Measurements from ENCODE around the gene SEZ6L.

Gene SEZ6L

DNA sequence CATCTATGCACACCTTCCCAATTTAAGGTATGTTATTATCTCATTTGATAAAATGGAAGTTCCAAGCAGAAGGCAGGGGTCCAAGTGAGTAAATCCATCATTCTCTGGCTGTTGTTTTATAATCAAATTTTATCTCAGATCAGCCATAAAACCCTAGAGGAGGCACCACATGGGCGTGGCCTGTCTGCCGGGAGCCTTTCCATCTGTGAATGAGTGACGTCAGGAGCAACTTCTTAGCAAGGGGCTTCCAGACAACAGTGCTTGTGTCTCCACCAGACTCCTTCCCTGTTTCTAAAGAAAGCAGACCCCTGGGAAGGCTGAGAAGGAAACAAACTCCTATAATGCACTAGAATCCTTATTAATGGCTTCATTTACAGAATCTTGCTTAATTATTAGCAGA is 13.5 kb downstream of the SEZ6L start:
- no peak for ATAC-seq

DNA sequence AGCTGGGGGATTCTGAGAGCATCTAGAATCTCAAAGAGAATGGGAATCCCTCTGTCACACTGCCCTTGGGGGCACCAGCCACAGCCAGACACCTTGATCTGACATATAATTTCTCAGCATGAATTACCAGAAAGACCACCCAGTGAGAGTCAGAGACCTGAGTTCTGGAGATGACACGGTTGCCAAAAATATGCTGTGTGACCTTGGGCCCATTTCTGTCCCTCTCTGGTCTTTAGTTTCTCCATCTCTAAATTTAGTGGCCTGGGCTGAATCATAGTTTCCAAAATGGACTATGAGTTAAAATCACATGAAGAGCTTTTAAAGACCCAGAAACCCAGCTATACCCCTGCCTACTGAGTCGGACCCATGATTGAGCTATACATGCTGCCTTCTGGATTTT is 15.9 kb downstream of the SEZ6L start:
- no peak for ATAC-seq

DNA sequence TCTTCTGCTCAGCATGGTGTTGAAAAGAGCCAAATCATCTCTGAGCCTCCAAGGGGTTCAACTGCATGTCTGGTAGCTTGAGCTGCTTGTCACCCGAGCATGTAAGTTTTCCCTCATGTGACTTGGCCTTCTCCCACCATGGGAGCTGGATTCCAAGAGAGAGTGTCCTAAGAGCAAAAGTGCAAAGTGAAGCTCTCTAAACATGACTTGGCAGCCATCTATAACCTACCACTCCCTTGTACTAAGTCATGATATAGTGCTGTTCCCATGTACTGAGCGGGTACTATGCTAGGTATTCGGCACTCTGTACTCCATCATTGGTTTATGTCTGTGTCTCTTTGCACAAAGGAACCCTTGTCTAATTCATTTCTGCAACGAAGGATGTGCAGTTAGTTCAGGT is 19.1 kb downstream of the SEZ6L start:
- ATAC-seq, result no peak

DNA sequence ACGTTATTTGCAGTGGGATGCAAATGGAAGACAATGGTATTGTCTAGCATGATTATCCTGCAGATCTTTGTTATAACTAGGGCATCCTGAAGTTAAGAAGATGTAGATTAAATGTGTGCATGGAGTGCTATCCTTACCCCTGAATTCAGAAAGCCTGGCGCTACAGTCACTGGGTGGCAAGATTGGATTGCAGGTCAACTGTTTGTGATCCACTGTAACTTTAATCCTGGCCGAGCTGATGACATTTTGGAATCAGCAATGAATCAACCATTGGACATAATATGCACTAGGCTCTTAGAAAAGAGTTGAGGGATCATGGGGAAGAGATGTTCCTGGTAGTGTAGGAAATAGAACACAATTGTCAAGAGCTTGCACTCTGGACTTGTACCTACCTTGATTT is 25.1 kb downstream of the SEZ6L start:
- ATAC-seq, result no peak

DNA sequence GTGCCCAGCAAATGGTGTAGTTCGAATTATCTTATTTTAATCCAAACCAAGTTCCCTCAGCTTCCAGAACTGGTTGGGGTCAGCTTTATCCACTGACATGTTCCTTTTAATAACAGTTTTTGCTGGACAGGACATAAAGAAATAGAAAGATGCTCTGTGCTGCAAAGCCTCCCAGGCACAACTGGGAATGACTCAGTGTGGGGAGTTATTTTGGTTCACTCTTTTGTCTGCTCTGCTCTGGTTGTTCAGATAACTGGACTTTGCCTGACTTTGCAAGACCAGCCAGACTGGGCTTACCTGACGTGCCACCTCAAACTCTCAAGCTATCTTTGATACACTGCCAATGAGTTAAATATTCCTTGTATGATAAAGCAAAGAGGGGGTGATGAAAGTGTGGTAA is 25.6 kb downstream of the SEZ6L start:
- no peak for ATAC-seq

DNA sequence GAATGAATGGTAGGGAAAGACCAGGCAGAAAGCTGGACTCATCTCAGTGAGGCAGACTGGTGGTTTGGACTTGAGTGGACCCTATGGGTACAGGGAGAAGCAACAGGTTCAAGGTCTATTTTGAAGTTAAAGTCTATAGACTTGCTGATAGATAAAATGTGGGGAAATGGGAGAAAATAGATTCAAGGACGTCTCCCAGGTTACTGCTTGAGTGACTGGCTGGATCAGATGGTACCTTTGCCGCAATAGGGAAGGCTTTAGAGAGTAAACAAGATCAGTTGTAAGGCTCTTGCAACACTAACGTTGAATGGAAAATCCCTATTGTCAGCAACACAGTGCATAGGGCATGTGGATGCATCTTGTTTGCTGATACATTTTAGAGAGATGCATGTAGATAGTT is 27.4 kb downstream of the SEZ6L start:
- no peak for ATAC-seq

DNA sequence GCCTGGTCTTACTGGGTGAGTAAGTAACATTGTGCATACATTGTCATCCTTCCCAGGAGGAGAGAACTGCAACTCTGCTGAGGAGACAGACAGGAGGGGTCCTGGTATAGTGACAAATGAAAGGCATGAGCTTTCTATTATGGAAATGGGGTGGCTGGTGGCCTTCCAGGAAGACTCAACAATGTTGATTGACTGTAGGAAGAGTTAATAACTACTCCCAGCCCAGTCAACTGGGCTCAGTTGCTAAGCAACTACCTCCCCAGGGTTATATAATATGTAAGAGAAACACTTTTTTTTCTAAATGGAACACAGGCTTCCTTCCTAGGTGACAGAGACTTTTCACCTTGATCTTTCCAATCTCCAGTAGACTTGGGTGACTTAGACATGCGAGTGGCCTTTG is 28.2 kb downstream of the SEZ6L start:
- ATAC-seq, result no peak

DNA sequence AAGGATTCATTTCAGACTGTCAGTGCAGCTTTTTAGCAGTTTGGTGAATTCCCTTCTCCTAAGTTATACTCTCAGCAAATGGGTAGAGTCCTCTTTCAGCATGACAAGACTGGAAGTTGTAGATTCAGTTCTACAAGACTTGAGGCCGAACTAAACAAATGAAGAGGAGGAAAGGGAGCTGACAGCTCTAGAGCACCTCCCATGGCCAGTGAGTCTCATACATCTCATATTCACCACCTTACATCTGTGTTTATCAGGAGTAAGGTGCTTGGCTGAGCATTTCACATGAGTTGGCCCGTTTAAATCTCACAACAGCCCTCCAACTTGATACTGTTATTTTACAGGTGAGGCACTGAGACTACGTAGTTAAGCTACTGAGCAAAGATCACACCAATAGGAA is 30.4 kb downstream of the SEZ6L start:
- ATAC-seq, result no peak

DNA sequence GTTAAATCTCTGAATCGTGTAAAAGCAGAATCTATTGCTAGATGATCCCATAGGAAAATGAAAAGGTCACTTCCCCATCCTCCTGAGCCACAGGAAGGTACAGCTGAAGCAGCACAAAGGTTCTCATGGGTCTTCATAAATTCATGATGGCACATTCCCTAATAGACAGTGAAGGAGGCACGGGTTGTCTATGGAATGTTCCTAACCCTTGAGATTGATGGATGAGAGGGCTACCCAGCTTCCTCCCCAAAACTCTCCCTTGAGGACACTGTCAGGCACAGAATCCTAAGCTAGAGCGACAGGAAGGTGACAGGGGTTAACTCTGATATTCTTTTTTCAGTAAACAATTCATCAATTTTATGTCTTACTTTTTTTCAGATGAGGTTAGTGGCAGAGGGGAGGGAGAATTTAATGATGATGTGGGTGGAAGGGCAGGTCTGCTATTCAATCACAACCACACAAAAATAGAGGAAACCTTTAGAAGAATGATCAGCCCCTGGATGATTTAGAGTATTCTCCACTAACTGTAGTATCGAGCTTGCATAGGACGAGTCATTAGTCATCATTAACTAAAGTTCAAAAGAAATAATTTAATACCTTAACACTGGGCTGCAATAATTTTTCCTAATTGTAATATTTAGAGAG is 33.1 kb downstream of the SEZ6L start:
- no peak for ATAC-seq

DNA sequence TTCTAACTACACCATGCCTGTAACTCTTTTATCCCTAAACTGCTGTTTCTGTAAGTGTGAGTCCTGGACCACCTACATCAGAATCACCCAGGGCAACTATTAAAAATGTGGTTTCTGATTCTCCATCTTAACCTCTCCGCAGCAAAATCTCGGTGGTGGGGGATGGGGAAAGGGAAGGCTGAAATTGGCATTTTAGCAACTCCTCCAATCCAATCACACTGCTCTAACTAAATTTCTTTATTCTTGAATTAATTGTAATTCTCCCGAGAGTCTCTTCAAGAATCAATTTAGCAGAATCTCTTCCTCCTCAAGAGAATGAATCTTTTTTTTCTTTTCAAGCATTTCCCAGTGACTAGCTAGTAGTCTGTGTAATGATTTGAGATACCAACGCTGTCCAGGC is 36.2 kb downstream of the SEZ6L start:
- no peak for ATAC-seq

DNA sequence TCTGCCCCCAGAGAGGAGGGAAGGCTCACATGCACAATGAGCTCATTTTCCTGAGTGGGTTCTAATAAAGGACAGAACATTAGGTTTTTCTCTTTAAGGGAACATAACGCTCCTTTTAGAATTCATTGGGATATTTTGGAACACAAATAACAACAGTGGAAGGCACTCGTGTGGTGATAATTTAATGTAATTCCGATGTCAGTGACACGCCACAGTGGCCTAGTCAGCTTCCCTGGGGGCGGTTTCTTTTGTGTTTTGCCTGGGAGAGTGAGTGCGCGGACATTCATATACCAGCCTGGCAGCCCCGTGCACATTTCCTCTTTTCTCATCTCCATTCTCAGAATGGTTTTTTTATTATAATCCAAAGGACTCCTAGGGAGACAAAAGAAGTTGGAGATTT is 41.1 kb downstream of the SEZ6L start:
- no peak for ATAC-seq

DNA sequence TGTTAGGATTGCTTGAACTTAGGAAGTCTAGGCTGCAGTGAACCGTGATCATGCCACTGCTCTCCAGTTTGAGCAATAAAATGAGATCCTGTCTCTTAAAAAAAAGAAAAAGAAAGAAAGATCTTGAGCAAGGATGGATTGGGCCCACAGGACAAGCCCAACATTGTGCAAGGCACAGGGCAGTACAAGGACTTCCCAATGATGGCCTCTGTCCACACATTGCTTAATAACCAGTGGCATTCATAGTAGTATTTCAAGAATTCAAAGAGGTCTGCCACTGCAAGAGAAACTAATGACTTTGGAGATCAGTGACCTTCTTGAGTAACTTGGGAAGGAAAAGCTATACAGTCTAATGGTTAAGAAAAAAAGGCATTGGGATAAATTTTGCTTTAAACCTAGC is 44.6 kb downstream of the SEZ6L start:
- no peak for ATAC-seq

DNA sequence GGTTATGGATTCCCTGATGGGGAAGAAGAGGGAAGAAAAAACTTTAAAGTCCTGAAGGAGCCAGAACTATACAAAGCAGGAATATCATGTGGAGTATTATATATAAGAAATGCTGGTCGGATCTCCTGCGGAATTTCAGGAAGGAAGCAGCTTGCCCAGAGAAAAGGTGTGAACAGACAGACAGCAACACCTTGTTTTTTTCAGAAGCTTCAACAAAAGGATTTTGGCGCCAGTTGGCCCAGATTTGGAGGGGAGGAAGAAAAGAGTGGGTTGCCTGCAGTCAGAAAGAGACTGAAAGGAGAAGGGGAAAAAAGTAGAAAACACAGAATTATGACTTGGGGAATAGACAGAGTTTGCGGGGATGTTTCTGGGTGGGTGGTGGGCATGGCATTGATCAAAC is 45.2 kb downstream of the SEZ6L start:
- no peak for ATAC-seq

DNA sequence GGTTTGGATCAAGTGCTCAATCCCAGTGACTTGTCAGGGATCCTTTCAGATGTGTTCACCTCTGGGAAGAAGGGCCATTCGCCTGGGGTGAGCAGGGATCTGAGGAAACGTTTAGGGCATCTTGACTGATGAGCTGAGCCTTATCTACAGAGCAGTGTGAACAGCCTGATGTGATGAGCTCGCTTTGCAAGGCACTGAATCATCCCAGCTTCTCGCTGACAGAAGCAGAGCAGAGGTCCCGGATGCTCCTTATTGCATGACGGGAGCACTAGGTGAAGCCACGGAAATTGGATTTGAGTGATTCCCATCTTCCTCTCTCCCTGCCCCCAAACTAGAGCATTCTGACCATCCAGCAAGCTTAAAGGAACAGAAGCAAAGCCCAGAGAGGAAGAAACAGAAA is 46.5 kb downstream of the SEZ6L start:
- ATAC-seq, result no peak

DNA sequence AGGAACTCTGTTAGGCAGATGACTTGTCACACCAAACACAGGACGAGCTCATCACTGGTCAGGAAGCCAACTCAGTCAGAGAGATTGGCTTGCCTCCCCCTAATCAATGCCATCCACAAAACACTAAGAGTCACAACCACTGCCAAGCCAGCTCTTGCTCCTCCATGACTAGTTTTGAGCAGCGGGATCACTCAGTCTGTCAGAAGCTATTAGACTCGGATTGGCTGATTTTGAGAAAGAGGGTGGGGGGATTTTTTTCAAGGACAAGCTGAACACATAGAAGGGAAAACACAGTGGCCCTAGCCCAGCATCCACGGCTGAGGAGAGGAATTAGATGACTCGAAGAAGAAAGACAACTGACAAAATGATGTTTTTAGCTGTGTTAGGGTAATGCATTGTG is 55.9 kb downstream of the SEZ6L start:
- ATAC-seq, result no peak

DNA sequence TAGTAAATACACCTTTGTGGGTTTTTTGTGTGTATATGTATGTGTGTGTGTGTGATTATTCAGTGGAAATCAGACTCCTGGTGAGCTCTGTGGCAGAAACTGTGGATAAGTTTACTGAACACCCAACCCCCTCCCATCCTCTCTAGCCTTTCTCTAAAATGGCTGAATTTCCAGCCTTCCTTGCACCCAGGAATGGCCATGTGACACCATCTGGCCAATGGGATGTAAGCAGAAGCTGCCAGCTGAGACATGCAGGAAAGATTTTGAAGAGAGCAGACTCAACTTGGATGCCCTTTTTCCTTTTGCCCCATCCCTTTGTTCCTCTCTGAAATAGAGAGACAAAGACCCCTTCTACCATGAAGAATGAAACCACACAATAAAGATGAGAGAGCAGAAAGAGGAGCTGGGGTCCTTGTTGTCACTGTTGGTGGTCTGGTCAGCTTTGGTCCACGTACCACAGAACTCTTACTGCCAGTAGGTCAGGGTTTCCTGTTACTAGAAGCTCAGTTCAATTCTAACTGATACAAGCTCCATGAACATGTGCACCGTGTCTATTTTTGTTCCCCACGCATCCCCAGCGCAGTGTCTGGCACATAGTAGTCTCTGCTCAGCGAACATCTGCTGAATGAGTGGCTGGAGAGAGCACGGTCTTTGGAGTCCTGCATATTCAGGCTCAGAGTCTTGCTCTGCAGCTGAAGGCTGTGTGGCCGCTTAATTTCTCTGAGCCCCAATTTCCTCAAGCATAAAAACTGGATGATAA is 57.5 kb downstream of the SEZ6L start:
- ATAC-seq, result no peak

DNA sequence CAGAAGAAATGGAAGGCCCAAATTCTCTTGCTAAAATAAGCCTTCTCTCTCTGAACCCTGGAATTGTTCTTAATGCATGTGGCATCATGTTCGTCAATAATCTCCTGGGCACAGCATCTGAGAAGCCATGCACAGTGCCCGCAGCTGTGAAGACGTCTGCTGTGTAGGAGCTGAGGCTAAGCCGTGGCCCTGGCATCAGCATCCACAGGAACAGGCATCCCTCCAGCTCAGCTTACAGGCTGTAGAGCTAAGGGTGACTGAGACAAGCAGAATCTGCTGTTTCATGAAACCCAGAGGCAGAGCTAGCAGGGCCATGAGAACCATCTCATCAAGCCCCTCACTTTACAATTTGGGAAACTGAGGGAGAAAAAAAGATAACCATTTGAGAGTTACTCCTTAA is 60.6 kb downstream of the SEZ6L start:
- ATAC-seq, result no peak

DNA sequence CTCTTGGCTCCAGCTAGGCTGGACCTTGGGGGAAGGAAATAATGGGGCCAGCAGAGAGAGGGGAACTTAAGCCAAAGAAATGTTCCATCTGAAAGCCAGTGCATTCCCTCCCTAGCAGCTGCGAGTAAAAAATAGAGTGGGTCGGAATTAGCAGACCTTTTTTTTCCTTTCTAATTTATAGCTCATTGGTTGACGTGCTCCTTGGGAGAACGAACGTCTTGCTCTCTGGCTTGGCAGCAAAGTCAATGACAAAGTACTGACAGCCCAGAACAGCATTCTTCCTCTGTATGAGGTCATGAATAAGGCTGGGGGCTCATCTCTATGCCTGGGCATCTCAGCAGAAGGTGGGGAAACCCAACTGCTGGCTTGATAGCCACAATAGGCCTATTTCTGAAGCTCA is 65.0 kb downstream of the SEZ6L start:
- no peak for ATAC-seq

DNA sequence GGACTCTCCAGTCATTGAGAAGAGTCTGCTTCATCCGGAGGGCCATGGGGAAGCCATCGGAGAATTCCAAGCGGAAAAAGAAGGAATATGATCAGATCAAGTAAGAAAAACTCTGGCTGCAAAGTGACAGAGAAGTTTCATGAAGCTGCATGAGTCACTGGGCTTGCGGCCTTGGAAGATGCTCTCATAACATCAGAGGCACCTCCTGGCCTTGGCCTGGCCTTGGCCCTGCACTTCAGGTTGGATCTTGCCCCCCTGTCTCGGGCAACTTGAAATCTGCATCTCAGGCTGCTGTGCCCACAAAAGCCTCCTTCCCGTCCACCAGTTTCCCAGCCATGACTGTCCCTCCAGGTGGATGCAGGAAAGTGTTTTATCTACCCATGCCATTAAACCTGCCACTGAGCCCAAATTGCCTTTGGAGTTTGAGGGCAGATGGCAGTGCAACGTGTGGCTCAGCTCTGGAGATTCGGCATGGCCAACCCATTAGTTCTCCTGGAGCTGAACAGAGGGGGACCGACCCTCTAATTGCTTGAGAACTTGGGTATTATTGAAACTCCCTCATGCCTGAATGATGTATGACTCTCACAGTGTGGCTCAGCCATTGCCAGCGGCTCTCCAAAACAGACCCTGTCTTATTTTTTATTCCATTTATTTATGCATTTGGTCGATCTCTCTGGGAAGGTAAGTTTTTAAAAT is 66.7 kb downstream of the SEZ6L start:
- ATAC-seq, result no peak

DNA sequence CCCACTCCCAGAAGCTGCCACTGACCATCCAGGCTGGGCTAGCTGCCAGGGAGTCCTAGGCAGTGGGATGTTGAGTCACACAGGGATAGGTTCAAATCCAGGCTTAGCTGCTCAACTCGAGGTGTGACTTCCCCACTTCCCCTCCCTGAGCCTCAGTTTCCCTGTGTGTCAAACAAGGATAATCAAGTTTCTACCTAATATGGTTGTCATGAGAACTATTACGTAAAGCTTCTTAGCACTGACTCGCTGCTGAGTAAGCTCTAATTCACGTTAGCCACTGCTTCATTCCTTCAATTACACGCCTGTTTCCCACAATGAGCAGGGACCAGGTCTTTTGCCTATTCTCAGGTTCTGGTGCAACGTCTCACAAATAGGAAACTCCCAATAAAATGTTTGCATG is 67.7 kb downstream of the SEZ6L start:
- no peak for ATAC-seq

DNA sequence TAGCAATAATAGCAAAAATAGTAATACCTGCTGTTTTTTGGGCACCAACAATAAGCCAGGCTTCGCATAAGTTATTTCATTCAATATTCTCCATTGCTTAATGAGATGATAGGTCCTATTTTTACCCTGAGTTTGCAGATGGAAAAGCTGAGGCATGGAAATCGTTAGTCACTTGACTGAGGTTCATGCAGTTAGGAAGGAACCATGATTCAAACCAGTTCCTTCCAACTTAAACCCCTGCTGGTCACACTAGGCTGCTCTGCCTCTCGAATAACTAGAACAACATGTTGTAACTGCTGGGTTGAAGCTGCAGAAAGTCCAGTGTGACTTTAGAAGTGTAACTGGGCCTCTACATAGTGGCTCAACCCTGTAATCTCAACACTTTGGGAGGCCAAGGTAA is 69.3 kb downstream of the SEZ6L start:
- no peak for ATAC-seq

DNA sequence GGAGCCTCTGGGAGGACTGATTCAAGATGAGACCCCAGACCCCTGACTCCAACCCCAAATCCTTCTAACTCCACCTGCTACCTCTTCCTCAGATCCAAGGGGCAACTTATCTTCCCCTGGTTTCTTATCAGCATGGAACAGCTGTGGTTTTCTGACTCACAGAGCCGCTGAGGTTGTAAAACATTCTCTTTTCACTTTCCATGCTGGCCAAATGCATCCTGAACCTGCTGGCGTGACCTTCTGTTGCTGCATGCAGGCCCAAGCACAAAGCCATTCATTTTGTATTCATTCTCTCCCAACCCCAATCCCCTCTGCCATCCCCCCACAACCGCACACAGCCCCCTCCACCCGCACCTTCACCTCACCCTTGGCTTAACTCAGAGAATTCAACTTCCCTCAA is 70.3 kb downstream of the SEZ6L start:
- ATAC-seq, result no peak

DNA sequence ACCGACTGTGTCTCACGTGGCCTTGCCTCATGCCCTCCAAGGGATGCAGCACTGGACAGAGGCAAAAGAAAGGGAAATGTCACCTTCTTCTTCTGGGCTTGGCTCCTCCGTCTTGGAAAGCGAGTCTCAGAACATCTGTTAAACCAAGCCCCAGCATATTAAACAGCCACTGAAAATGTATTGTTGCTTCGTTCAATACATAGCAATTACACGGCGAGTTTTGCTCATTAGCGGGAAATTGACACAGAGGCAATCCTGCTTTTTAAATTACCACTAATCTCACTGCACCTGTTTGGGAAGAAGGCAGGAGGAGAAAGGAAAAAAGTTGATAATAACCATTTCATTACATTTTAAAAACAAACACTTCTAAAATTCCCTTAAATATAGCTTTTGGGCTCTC is 72.1 kb downstream of the SEZ6L start:
- no peak for ATAC-seq

DNA sequence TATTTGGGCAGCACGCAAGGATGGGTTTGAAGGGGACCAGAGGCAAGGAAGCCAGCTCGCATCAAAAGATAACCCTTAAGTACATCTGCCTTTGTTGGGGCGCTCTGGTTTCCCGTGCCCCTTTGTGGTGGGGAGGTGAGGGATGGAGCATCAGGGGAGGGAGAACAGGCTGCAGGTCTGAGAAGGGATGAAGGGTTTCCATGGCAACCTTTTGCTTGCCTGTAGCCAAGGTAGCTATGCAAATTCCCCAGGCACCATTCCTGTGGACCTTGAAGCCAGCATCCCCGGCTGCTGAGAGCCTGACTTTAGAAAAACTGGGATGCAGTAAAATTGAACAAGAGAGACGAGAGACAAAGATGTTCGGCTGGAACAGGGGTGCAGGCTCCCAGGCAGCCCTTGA is 75.7 kb downstream of the SEZ6L start:
- no peak for ATAC-seq
